PC-3 (cell line): Measurements from ENCODE around the gene STAB2.

Experiments used
- EZH2 ChIP-seq: fragments of 300-600 bp; sonication (generic); IDR thresholded peaks from one replicate; pipeline ENCODE4 v1.6.1; 2017; ENCODE audit warnings: antibody characterized with exemption, mild to moderate bottlenecking, low read length; ENCODE audit not compliant: unreplicated experiment
- TF ChIP-seq, protein P1 (sequence below): fragments of 300-600 bp; sonication (generic); conservative IDR thresholded peaks from 2 replicates; pipeline ENCODE4 v1.5.1; 2017; ENCODE audit warnings: antibody characterized with exemption, low read depth, mild to moderate bottlenecking, low read length

DNA sequence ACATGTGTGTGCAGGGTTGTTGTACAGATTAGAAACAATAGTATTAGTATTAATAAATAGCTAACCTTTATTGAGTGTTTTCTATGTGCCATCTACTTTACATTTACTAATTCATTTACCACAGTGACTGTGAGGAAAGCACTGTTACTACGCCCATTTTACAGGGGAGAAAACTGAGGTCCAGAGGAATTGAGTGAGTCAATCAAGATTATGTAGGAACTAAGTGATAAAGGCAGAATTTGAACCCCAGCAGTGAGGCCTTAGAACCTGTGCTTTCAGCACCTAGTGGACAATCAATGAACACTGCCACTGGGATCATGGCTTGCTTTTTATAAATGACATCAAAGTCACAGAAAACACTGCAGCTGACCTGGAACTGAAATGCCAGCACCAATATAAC is 225.7 kb downstream of the STAB2 start:
- TF ChIP-seq, protein P1, sequence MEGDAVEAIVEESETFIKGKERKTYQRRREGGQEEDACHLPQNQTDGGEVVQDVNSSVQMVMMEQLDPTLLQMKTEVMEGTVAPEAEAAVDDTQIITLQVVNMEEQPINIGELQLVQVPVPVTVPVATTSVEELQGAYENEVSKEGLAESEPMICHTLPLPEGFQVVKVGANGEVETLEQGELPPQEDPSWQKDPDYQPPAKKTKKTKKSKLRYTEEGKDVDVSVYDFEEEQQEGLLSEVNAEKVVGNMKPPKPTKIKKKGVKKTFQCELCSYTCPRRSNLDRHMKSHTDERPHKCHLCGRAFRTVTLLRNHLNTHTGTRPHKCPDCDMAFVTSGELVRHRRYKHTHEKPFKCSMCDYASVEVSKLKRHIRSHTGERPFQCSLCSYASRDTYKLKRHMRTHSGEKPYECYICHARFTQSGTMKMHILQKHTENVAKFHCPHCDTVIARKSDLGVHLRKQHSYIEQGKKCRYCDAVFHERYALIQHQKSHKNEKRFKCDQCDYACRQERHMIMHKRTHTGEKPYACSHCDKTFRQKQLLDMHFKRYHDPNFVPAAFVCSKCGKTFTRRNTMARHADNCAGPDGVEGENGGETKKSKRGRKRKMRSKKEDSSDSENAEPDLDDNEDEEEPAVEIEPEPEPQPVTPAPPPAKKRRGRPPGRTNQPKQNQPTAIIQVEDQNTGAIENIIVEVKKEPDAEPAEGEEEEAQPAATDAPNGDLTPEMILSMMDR: peak; percentile 38; the same call in 1 of the 2 replicates
- TF ChIP-seq EZH2: no peak
